HepG2 (cell line): ENCODE measurements around the gene ICAM3. TPM values are rescaled to one million over a fixed set of nuclear protein-coding genes. Genes with fewer than 3 reads are reported as not detected.

Source experiments
- CC2D1A ChIP-seq: sonication (generic); formaldehyde crosslinking; IDR thresholded peaks from 2 replicates; pipeline ENCODE4 v1.8.1; 2023; ENCODE audit warnings: mild to moderate bottlenecking, missing genetic modification reagents
- CHCHD3 ChIP-seq: sonication (generic); formaldehyde crosslinking; IDR thresholded peaks from 2 replicates; pipeline ENCODE4 v1.8.0; 2022; ENCODE audit warnings: mild to moderate bottlenecking, missing genetic modification reagents, moderate library complexity
- FOSL1 ChIP-seq: sonication (generic); formaldehyde crosslinking; IDR thresholded peaks from 2 replicates; pipeline ENCODE4 v1.9.0; 2021; ENCODE audit warnings: missing genetic modification reagents, borderline replicate concordance
- FOXA3 ChIP-seq: IDR thresholded peaks from 2 replicates; pipeline ENCODE4 v1.6.1; 2016; ENCODE audit warnings: missing genetic modification reagents, missing compliant biosample characterization
- HOXD1 ChIP-seq: sonication (generic); formaldehyde crosslinking; IDR thresholded peaks from 2 replicates; pipeline ENCODE4 v1.5.0; 2020; ENCODE audit warnings: missing genetic modification reagents
- IKZF1 ChIP-seq: fragments of 450-650 bp; IDR thresholded peaks from 2 replicates; pipeline ENCODE4 v1.7.1; 2016
- KLF11 ChIP-seq: IDR thresholded peaks from 2 replicates; pipeline ENCODE4 v1.6.1; 2016; ENCODE audit warnings: missing compliant biosample characterization
- LCORL ChIP-seq, 2 experiments: fragments of 450-650 bp in 1 of 2; sonication (generic) in 1 of 2; formaldehyde crosslinking in 1 of 2; IDR thresholded peaks; 2 replicates each; pipeline versions ENCODE4 v1.5.0 to v1.6.1; 2017 to 2020; ENCODE audit warnings: antibody characterized with exemption in 1 of 2, missing genetic modification reagents in 1 of 2
- MIER3 ChIP-seq: IDR thresholded peaks from 2 replicates; pipeline ENCODE4 v1.6.1; 2016; ENCODE audit warnings: missing compliant biosample characterization, borderline replicate concordance
- ONECUT2 ChIP-seq: sonication (generic); formaldehyde crosslinking; IDR thresholded peaks from 2 replicates; pipeline ENCODE4 v1.4.0; 2020; ENCODE audit warnings: missing genetic modification reagents
- SIN3A ChIP-seq: IDR thresholded peaks from 2 replicates; pipeline ENCODE4 v1.6.1; 2011; ENCODE audit warnings: low read depth, mild to moderate bottlenecking, control low read depth, low read length, borderline replicate concordance
- ZC3H4 ChIP-seq: sonication (generic); formaldehyde crosslinking; IDR thresholded peaks from 2 replicates; pipeline ENCODE4 v1.4.0; 2020; ENCODE audit warnings: missing genetic modification reagents, borderline replicate concordance
- polyA plus RNA-seq, 8 experiments: library from polyadenylated mRNA; depleted of rRNA in 3 of 8; stranded (reverse) in 7 of 8; unstranded in 1 of 8; fragments of >200 nt; fragmentation: Illumina TruSeq in 4 of 8; extraction: Trizol in 4 of 8; gene quantifications; 2 replicates each; pipeline versions ENCODE4 v1.2.1 to v1.2.3, GENCODE V29; 2011 to 2016; ENCODE audit warnings: low read depth in 4 of 8, missing spikeins in 1 of 8, mixed read lengths in 1 of 8; ENCODE audit not compliant: insufficient read depth in 1 of 8
- total RNA-seq, 5 experiments: library from RNA; depleted of rRNA; stranded (reverse); fragments of >200 nt; fragmentation: Illumina TruSeq; extraction: Trizol; gene quantifications; 2 replicates each; pipeline ENCODE4 v1.2.3, GENCODE V29; 2016; ENCODE audit warnings: low read depth in 1 of 5
- TF ChIP-seq, protein P1 (sequence below): sonication (generic); formaldehyde crosslinking; IDR thresholded peaks from 2 replicates; pipeline ENCODE4 v1.4.0; 2020; ENCODE audit warnings: missing genetic modification reagents, borderline replicate concordance
- TF ChIP-seq, protein P2 (sequence below): sonication (generic); formaldehyde crosslinking; IDR thresholded peaks from 2 replicates; pipeline ENCODE4 v1.4.0; 2020; ENCODE audit warnings: mild to moderate bottlenecking, missing genetic modification reagents, borderline replicate concordance
- TF ChIP-seq, protein P3 (sequence below): sonication (generic); formaldehyde crosslinking; IDR thresholded peaks from 2 replicates; pipeline ENCODE4 v1.5.1; 2020; ENCODE audit warnings: mild to moderate bottlenecking, missing genetic modification reagents, moderate library complexity

Gene ICAM3
- total and polyA plus RNA-seq, 2 of the 13 experiments (the other 11 are each of a cell fraction or from before 2014, with no cell fraction given) = 14.1 to 21.0 TPM

DNA sequence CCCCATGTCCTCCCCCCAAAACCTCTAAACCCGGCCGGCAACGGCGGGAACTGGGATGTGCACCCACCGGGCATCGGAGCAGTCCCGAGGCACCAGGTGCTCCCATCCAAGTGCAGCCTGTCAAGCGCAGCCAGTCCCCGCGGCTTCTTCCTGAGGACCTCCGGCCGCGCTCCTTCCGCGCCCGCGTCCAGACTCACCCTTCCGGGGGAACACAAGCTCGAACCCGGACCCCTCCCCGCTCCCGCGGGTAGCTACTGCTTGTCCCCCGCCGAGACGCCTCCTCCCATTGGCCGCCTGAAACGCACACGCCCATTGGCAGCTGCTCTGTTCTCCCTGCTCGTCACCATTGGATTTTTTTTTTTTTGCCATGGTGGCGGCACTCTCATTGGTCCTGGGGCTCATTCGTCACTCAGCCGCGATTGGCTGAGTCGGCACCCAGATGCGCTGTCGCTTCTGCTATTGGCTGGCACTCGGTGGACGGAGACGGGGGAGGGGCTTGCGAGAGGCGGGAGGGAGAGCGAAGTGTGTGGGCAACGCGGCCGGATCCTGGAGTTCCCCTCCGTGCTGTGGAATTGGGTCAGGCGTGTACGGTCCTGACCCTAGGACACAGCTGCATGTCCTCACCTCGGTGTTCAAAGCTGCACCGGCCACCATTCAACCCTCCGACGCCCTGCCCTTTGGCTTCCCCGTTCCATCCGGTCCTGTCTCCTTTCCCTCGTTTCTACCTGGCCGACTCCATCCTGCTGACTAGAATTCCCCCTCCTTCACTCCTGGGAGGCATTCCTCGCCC, 41.1 kb upstream of the ICAM3 start, which contains the start of gene TYK2 (continued):
- TF ChIP-seq LCORL (IDR thresholded peaks at IDR 0.05) (no peak), LCORL (CRISPR knock-in tag; IDR thresholded peaks at IDR 0.05) (peak; percentile 6), HOXD1 (CRISPR knock-in tag) (0 out of 2 replicates have a peak, but pooled peaks have one; percentile 60), ONECUT2 (no peak), CC2D1A (CRISPR knock-in tag) (no peak), CHCHD3 (CRISPR knock-in tag) (0 out of 2 replicates have a peak, but pooled peaks have one; percentile 23), SIN3A (peak; percentile 47; the same call in 1 of the 2 replicates), FOXA3 (0 out of 2 replicates have a peak, but pooled peaks have one; percentile 14), FOSL1 (CRISPR knock-in tag) (no peak), ZC3H4 (CRISPR knock-in tag) (no peak), IKZF1 (no peak), MIER3 (CRISPR knock-in tag) (0 out of 2 replicates have a peak, but pooled peaks have one; percentile 67), KLF11 (CRISPR knock-in tag) (no peak)
- TF ChIP-seq, protein P1, sequence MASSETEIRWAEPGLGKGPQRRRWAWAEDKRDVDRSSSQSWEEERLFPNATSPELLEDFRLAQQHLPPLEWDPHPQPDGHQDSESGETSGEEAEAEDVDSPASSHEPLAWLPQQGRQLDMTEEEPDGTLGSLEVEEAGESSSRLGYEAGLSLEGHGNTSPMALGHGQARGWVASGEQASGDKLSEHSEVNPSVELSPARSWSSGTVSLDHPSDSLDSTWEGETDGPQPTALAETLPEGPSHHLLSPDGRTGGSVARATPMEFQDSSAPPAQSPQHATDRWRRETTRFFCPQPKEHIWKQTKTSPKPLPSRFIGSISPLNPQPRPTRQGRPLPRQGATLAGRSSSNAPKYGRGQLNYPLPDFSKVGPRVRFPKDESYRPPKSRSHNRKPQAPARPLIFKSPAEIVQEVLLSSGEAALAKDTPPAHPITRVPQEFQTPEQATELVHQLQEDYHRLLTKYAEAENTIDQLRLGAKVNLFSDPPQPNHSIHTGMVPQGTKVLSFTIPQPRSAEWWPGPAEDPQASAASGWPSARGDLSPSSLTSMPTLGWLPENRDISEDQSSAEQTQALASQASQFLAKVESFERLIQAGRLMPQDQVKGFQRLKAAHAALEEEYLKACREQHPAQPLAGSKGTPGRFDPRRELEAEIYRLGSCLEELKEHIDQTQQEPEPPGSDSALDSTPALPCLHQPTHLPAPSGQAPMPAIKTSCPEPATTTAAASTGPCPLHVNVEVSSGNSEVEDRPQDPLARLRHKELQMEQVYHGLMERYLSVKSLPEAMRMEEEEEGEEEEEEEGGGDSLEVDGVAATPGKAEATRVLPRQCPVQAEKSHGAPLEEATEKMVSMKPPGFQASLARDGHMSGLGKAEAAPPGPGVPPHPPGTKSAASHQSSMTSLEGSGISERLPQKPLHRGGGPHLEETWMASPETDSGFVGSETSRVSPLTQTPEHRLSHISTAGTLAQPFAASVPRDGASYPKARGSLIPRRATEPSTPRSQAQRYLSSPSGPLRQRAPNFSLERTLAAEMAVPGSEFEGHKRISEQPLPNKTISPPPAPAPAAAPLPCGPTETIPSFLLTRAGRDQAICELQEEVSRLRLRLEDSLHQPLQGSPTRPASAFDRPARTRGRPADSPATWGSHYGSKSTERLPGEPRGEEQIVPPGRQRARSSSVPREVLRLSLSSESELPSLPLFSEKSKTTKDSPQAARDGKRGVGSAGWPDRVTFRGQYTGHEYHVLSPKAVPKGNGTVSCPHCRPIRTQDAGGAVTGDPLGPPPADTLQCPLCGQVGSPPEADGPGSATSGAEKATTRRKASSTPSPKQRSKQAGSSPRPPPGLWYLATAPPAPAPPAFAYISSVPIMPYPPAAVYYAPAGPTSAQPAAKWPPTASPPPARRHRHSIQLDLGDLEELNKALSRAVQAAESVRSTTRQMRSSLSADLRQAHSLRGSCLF (CRISPR knock-in tag) = no peak
- TF ChIP-seq, protein P2, sequence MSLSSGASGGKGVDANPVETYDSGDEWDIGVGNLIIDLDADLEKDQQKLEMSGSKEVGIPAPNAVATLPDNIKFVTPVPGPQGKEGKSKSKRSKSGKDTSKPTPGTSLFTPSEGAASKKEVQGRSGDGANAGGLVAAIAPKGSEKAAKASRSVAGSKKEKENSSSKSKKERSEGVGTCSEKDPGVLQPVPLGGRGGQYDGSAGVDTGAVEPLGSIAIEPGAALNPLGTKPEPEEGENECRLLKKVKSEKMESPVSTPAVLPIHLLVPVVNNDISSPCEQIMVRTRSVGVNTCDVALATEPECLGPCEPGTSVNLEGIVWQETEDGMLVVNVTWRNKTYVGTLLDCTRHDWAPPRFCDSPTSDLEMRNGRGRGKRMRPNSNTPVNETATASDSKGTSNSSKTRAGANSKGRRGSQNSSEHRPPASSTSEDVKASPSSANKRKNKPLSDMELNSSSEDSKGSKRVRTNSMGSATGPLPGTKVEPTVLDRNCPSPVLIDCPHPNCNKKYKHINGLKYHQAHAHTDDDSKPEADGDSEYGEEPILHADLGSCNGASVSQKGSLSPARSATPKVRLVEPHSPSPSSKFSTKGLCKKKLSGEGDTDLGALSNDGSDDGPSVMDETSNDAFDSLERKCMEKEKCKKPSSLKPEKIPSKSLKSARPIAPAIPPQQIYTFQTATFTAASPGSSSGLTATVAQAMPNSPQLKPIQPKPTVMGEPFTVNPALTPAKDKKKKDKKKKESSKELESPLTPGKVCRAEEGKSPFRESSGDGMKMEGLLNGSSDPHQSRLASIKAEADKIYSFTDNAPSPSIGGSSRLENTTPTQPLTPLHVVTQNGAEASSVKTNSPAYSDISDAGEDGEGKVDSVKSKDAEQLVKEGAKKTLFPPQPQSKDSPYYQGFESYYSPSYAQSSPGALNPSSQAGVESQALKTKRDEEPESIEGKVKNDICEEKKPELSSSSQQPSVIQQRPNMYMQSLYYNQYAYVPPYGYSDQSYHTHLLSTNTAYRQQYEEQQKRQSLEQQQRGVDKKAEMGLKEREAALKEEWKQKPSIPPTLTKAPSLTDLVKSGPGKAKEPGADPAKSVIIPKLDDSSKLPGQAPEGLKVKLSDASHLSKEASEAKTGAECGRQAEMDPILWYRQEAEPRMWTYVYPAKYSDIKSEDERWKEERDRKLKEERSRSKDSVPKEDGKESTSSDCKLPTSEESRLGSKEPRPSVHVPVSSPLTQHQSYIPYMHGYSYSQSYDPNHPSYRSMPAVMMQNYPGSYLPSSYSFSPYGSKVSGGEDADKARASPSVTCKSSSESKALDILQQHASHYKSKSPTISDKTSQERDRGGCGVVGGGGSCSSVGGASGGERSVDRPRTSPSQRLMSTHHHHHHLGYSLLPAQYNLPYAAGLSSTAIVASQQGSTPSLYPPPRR = no peak; the same call in none of the 2 replicates
- TF ChIP-seq, protein P3, sequence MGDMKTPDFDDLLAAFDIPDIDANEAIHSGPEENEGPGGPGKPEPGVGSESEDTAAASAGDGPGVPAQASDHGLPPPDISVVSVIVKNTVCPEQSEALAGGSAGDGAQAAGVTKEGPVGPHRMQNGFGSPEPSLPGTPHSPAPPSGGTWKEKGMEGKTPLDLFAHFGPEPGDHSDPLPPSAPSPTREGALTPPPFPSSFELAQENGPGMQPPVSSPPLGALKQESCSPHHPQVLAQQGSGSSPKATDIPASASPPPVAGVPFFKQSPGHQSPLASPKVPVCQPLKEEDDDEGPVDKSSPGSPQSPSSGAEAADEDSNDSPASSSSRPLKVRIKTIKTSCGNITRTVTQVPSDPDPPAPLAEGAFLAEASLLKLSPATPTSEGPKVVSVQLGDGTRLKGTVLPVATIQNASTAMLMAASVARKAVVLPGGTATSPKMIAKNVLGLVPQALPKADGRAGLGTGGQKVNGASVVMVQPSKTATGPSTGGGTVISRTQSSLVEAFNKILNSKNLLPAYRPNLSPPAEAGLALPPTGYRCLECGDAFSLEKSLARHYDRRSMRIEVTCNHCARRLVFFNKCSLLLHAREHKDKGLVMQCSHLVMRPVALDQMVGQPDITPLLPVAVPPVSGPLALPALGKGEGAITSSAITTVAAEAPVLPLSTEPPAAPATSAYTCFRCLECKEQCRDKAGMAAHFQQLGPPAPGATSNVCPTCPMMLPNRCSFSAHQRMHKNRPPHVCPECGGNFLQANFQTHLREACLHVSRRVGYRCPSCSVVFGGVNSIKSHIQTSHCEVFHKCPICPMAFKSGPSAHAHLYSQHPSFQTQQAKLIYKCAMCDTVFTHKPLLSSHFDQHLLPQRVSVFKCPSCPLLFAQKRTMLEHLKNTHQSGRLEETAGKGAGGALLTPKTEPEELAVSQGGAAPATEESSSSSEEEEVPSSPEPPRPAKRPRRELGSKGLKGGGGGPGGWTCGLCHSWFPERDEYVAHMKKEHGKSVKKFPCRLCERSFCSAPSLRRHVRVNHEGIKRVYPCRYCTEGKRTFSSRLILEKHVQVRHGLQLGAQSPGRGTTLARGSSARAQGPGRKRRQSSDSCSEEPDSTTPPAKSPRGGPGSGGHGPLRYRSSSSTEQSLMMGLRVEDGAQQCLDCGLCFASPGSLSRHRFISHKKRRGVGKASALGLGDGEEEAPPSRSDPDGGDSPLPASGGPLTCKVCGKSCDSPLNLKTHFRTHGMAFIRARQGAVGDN (CRISPR knock-in tag) = peak; percentile 96
